WERI-Rb-1 (cell line): Measurements from ENCODE around the gene NMNAT3.
"Not testable (repeated sequence)": the region's sequence is repeated elsewhere in the genome, so short reads cannot be mapped to it uniquely, and the experiment has no call there.

Experiments
- DNase-seq: peaks from one replicate; pipeline ENCODE4 v3.0.0-alpha.2; 2020
- H3K27ac ChIP-seq: fragments of 250-450 bp; sonication (Bioruptor Pico); 2 replicates; pipeline ENCODE4 v1.5.1; 2020; ENCODE audit warnings: mild to moderate bottlenecking, moderate library complexity
- H3K27me3 ChIP-seq: fragments of 250-450 bp; sonication (Bioruptor Pico); 2 replicates; pipeline ENCODE4 v1.5.1; 2021; ENCODE audit warnings: mild to moderate bottlenecking, low read depth, moderate library complexity; ENCODE audit not compliant: insufficient read depth, severe bottlenecking
- H3K36me3 ChIP-seq: fragments of 250-450 bp; sonication (Bioruptor Pico); 2 replicates; pipeline ENCODE4 v1.5.1; 2020; ENCODE audit warnings: mild to moderate bottlenecking, moderate library complexity
- H3K4me3 ChIP-seq: 2 replicates; pipeline ENCODE4 v1.5.1; 2011; ENCODE audit warnings: low read depth, mild to moderate bottlenecking, control low read depth, low read length
- H3K9me3 ChIP-seq: fragments of 250-450 bp; sonication (Bioruptor Pico); 2 replicates; pipeline ENCODE4 v1.5.1; 2021; ENCODE audit warnings: mild to moderate bottlenecking, moderate library complexity; ENCODE audit not compliant: severe bottlenecking
- CTCF ChIP-seq: IDR thresholded peaks from 2 replicates; pipeline ENCODE4 v1.5.1; 2011; ENCODE audit warnings: low read depth, mild to moderate bottlenecking, control low read depth, inconsistent platforms, low read length

The NMNAT3 gene

GRCh38 chr3:139587797-139588196, 90.0 kb downstream of the NMNAT3 start:
- no peaks in the 10 kb centered on the region for H3K27me3 ChIP-seq
- H3K36me3 ChIP-seq, result no peaks in the 10 kb centered on the region
- no peak for DNase-seq
- TF ChIP-seq CTCF, result no peak
- H3K27ac ChIP-seq, result no peak overlapping the region
- H3K9me3 ChIP-seq, result no peaks in the 10 kb centered on the region
- H3K4me3 ChIP-seq, result no peak overlapping the region

GRCh38 chr3:139586420-139587017, 91.3 kb downstream of the NMNAT3 start:
- no peaks in the 10 kb centered on the region for H3K9me3 ChIP-seq
- no peak for TF ChIP-seq CTCF
- no peaks in the 10 kb centered on the region for H3K27me3 ChIP-seq
- H3K4me3 ChIP-seq, result no peak overlapping the region
- no peak for DNase-seq
- H3K36me3 ChIP-seq, result no peaks in the 10 kb centered on the region
- no peak overlapping the region for H3K27ac ChIP-seq

- Histone ChIP-seq H3K36me3 (no peaks in the 10 kb centered on the region), H3K27ac (no peak overlapping the region), H3K27me3 (no peaks in the 10 kb centered on the region), H3K9me3 (no peaks in the 10 kb centered on the region), H3K4me3 (no peak overlapping the region)
- no peak for TF ChIP-seq CTCF
- no peak for DNase-seq
These were observed 92.0 kb downstream of the NMNAT3 start for GRCh38 chr3:139585820-139586219.

- H3K9me3 ChIP-seq, DNase-seq, H3K27ac ChIP-seq, H3K27me3 ChIP-seq, H3K36me3 ChIP-seq, H3K4me3 ChIP-seq: not testable (repeated sequence)
These were observed 94.1 kb downstream of the NMNAT3 start for GRCh38 chr3:139583651-139584050.

GRCh38 chr3:139578783-139579182, 99.0 kb downstream of the NMNAT3 start:
- no peak for TF ChIP-seq CTCF
- no peak overlapping the region for H3K4me3 ChIP-seq
- no peaks in the 10 kb centered on the region for H3K9me3 ChIP-seq
- H3K27ac ChIP-seq, result no peak overlapping the region
- no peaks in the 10 kb centered on the region for H3K27me3 ChIP-seq
- no peaks in the 10 kb centered on the region for H3K36me3 ChIP-seq
- no peak for DNase-seq

- no peaks in the 10 kb centered on the region for H3K27me3 ChIP-seq
- DNase-seq, result no peak
- H3K36me3 ChIP-seq, result no peaks in the 10 kb centered on the region
- H3K4me3 ChIP-seq, result no peak overlapping the region
- no peak overlapping the region for H3K27ac ChIP-seq
- no peak for TF ChIP-seq CTCF
- H3K9me3 ChIP-seq, result no peaks in the 10 kb centered on the region
These were observed 99.9 kb downstream of the NMNAT3 start for GRCh38 chr3:139577909-139578308.
